Right atrium auricular region (tissue), 2 donors: ENCODE data around the gene SPTB. TPM values are rescaled to one million over a fixed set of nuclear protein-coding genes. Genes with fewer than 3 reads are reported as not detected.
A peak's percentile ranks its signal among the peaks of the same experiment; 100 is the strongest.

Experiments used
- DNase-seq: peaks from one replicate; pipeline ENCODE4 v3.0.0-alpha.2; 2019; ENCODE audit warnings: low spot score
- H3K27ac ChIP-seq, 2 donors: fragments of 200-600 bp; sonication (generic); 1 replicate in 1 of 2; 2 replicates in 1 of 2; pipeline ENCODE4 v1.5.1; 2016 to 2019
- H3K27me3 ChIP-seq, 2 donors: fragments of 200-600 bp; sonication (generic); one replicate each; pipeline versions ENCODE4 v1.5.1 to v1.6.0; 2017 to 2019
- H3K36me3 ChIP-seq: fragments of 200-600 bp; sonication (generic); one replicate; pipeline ENCODE4 v1.5.1; 2016
- H3K4me1 ChIP-seq, 2 donors: fragments of 200-600 bp; sonication (generic); one replicate each; pipeline versions ENCODE4 v1.5.1 to v1.6.0; 2017 to 2019
- H3K4me3 ChIP-seq, 2 donors: fragments of 200-600 bp; sonication (generic); 1 replicate in 1 of 2; 2 replicates in 1 of 2; pipeline ENCODE4 v1.5.1; 2017 to 2019; ENCODE audit warnings: mild to moderate bottlenecking in 1 of 2, moderate library complexity in 1 of 2
- H3K9me3 ChIP-seq, 2 donors: fragments of 200-600 bp; sonication (generic); one replicate each; pipeline ENCODE4 v1.5.1; 2019
- total RNA-seq, 2 donors: library from RNA; depleted of rRNA; stranded (reverse); fragments of >200 nt; gene quantifications; one replicate each; pipeline ENCODE4 v1.1.0, GENCODE V29; 2016
- TF ChIP-seq, protein P1 (sequence below), 2 donors: fragments of 200-600 bp; sonication (generic); IDR thresholded peaks; one replicate each; pipeline ENCODE4 v1.5.1; 2019; ENCODE audit warnings: antibody characterized with exemption in 2 of 2

Gene SPTB
- total RNA-seq, 2 donors from 2014 or later, result 84.4 to 102 TPM

DNA sequence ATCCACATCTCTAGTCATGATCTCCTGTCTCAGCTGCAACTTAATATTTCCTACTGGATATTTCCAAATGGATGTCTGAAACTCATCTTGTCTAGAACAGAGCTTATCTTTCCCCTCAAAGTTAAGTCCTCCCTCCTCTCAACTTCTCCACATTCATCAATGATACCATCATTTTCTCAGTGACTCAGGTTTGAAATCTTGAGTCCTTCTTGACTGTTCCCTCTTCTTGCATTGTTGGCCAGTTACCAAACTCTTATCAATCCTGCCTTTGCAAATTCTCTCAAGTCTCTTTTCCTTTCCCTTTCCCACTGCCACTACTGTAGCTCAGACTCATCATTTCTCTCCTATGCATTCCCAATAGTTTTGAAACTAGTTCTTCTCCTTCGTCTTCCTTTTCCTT is 20.3 kb upstream of the SPTB start:
- TF ChIP-seq, protein P1, sequence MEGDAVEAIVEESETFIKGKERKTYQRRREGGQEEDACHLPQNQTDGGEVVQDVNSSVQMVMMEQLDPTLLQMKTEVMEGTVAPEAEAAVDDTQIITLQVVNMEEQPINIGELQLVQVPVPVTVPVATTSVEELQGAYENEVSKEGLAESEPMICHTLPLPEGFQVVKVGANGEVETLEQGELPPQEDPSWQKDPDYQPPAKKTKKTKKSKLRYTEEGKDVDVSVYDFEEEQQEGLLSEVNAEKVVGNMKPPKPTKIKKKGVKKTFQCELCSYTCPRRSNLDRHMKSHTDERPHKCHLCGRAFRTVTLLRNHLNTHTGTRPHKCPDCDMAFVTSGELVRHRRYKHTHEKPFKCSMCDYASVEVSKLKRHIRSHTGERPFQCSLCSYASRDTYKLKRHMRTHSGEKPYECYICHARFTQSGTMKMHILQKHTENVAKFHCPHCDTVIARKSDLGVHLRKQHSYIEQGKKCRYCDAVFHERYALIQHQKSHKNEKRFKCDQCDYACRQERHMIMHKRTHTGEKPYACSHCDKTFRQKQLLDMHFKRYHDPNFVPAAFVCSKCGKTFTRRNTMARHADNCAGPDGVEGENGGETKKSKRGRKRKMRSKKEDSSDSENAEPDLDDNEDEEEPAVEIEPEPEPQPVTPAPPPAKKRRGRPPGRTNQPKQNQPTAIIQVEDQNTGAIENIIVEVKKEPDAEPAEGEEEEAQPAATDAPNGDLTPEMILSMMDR (IDR thresholded peaks at IDR 0.05), result no peak
- Histone ChIP-seq H3K27ac (no peak overlapping the region), H3K27me3 (no peaks in the 10 kb centered on the region), H3K36me3 (no peaks in the 10 kb centered on the region), H3K4me1 (no peaks in the 10 kb centered on the region), H3K9me3 (no peaks in the 10 kb centered on the region), H3K4me3 (no peak overlapping the region)
- no peak for DNase-seq

DNA sequence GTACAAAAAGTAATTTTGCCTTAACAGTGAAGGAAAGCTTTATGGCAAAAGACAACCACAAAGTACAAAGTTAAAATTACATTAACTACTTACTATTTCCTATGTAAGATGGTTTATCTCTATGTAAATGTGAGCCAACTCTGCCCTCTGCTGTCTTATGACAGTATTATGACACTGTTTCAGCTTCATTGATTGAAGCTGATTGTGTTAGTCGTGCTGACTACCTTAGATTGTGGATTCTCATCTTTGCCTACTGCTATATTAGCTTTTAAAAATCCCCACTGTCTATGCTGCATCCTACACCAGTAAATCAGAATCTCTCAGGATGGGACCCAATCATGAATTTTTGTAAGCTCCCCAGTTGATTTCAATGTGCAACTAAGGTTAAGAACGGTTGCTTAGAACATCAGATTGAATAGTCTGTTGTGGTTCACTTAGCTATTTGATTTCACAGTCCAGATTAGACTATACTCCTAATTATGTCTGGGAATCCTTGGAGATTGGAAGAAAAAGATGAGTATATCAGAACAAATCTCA is 12.2 kb upstream of the SPTB start:
- H3K27ac ChIP-seq, result no peak overlapping the region
- no peak for DNase-seq
- TF ChIP-seq, protein P1 (IDR thresholded peaks at IDR 0.05), result peak in 1 of 2 donors; percentile 64

DNA sequence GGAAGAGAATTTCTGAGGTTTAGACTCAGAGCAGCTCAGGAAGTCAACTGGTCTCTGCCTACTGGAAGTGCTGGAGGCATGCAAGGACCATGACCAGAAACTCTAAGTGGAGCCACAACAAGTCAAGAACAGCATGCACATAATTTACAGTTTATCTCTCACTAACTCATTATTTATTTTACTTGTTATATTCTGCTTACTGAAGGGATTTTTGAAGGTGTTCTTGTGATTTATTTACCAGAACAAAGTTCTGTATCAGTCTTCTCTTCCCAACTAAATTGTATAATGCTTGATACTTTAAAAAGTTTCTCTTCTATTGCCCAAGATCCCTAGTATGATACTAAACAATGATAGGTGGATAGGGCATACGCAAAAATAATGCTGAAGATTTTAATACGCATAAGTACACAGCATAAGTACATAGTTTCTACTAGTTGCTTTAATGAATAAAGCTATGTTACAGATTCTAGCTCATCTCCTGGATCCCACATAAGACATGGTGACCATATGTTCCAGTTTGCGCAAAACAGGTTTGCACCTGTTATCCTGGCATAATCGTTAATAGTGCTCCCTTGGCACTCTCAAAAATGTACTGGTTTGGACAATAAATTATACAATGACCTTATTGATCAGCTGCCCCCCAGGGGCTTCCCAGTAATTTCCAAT is 11.6 kb upstream of the SPTB start:
- DNase-seq, result no peak
- H3K27me3 ChIP-seq, result no peaks in the 10 kb centered on the region
- H3K4me3 ChIP-seq, result no peak overlapping the region
- H3K9me3 ChIP-seq, result no peaks in the 10 kb centered on the region
- no peak overlapping the region for H3K27ac ChIP-seq
- TF ChIP-seq, protein P1 (IDR thresholded peaks at IDR 0.05), result no peak
- H3K36me3 ChIP-seq, result no peaks in the 10 kb centered on the region
- no peaks in the 10 kb centered on the region for H3K4me1 ChIP-seq

More for the DNA sequence above, 12.2 kb upstream of the SPTB start:
- Histone ChIP-seq H3K4me1 (no peaks in the 10 kb centered on the region), H3K27me3 (no peaks in the 10 kb centered on the region), H3K36me3 (no peaks in the 10 kb centered on the region), H3K9me3 (no peaks in the 10 kb centered on the region), H3K4me3 (no peak overlapping the region)

DNA sequence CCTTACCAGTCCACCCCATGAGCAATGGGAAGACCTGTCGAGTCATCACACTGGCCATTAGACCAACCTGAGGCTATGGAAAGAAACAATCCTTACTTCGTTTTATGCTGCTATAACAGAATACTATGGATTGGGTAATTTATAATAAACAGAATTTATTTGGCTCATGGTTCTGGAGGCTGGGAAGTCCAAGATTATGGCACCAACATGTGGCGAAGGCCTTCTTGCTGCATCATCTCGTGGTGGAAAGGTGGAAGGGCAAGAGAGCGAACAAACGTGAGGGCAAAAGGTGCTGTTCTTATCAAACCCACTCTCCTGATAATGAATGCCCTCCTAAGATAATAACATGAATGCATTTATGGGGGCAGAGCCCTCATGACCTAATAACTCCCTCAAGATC is 9.6 kb upstream of the SPTB start:
- DNase-seq, result no peak
- TF ChIP-seq, protein P1 (IDR thresholded peaks at IDR 0.05), result no peak
- H3K27me3 ChIP-seq, result no peaks in the 10 kb centered on the region
- no peaks in the 10 kb centered on the region for H3K4me1 ChIP-seq
- H3K4me3 ChIP-seq, result no peak overlapping the region
- no peak overlapping the region for H3K27ac ChIP-seq
- no peaks in the 10 kb centered on the region for H3K36me3 ChIP-seq
- H3K9me3 ChIP-seq, result no peaks in the 10 kb centered on the region

DNA sequence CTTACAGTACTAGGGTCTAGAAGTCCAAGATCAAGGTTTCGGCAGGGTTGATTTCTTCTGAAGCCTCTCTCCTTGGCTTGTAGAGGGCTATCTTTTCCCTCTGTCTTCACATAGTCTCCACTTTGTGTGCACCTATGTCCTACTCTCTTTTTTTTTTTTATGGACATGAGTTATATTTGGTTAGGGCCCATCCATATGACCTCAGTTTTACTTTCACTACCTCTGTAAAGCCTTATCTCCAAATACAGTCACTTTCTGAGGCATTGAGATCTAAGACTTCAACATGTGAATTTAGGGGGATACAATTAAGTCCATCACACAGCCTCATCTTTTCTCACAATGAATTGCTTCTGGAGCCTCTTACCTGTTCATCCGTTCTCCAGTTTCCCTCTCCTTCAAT is 5.9 kb upstream of the SPTB start:
- Histone ChIP-seq H3K27me3 (no peaks in the 10 kb centered on the region), H3K9me3 (no peaks in the 10 kb centered on the region), H3K4me1 (peaks cover 0 to 4% of the 10 kb centered on the region in 2 donors), H3K36me3 (no peaks in the 10 kb centered on the region), H3K27ac (no peak overlapping the region), H3K4me3 (no peak overlapping the region)
- no peak for DNase-seq
- TF ChIP-seq, protein P1 (IDR thresholded peaks at IDR 0.05), result no peak
